ENCODE measurements around the gene AJM1.
A peak's percentile ranks its signal among the peaks of the same experiment; 100 is the strongest.
"Not testable (repeated sequence)": the region's sequence is repeated elsewhere in the genome, so short reads cannot be mapped to it uniquely, and the experiment has no call there.

AJM1 gene

DNA sequence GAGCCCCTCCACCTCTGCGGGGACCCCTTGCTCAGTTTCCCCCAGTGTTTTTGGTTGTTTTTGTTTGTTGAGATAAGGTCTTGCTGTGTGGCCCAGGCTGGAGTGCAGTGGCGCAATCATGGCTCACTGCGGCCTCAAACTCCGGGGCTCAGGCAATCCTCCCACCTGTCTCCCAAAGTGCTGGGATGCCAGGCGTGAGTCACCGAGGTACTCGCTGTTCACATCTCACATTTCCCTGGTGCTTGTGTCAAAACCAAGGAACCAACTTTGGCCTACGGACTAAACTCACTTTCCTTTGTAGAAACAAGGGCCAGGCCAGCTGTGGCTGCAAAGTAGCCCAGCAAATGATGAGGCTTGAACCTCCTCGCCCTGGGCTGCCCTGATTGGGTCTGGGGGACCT lies 9.7 kb upstream of the AJM1 start:
- no peak for DNase-seq

DNA sequence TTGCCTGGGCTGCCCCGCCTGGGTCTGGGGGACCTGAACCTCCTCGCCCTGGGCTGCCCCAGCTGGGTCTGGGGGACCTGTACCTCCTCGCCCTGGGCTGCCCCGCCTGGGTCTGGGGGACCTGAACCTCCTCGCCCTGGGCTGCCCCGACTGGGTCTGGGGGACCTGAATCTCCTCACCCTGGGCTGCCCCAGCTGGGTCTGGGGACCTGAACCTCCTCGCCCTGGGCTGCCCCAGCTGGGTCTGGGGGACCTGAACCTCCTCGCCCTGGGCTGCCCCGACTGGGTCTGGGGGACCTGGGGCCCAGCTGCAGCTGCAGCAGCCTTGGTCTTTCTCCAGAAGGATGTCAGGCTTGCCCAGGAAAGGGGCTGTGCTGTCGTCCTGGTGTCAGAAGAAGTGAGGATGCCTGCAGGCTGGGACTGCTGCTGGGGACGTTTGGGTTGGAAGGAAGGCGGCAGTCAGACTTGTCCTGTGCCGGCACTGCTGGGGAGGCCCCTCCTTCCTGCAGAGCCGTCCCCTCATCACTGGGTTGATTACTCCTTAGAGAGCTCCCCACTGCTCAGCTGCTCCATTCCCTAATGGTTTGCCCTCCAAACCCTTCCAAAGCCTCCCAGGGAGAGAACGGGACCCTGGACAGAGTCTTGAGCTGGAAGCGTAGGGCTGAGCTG lies 8.8 kb upstream of the AJM1 start:
- DNase-seq = not testable (repeated sequence)

DNA sequence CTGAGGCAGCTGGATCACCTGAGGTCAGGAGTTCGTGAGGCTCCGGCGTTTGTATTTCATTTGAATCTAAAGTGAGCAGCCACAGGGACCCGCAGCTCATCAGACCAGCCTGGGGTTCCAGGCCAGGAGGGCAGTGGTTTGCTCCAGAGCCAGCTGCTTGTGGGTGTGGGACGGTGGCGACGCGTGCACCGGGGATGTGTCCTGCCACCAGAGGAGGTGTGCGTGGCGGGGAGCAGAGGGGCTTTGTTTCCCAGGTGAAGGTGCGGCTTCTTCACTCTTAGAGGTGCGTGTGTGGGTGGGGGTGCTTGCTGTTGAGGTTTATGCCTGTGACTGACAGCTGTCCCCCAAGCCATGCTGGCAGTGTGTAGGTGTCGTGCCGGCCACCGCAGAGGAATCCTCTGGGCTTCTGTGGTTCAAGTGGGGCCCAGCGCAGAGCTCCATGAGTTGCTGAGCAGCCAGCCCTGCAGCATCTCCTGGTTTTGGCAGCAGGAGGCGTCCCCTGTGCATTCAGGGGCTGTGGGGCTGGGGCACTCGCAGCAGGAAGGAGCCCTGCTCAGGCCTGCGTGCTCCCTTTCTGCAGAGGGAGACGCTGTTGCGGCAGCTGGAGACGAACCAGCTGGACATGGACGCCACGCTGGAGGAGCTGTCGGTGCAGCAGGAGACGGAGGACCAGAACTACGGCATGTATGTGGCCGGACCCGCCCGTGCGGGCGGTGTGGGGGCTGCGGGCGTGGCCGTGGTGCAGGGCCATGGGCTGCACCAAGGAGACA lies 6.9 kb upstream of the AJM1 start:
- DNase-seq = no peak

DNA sequence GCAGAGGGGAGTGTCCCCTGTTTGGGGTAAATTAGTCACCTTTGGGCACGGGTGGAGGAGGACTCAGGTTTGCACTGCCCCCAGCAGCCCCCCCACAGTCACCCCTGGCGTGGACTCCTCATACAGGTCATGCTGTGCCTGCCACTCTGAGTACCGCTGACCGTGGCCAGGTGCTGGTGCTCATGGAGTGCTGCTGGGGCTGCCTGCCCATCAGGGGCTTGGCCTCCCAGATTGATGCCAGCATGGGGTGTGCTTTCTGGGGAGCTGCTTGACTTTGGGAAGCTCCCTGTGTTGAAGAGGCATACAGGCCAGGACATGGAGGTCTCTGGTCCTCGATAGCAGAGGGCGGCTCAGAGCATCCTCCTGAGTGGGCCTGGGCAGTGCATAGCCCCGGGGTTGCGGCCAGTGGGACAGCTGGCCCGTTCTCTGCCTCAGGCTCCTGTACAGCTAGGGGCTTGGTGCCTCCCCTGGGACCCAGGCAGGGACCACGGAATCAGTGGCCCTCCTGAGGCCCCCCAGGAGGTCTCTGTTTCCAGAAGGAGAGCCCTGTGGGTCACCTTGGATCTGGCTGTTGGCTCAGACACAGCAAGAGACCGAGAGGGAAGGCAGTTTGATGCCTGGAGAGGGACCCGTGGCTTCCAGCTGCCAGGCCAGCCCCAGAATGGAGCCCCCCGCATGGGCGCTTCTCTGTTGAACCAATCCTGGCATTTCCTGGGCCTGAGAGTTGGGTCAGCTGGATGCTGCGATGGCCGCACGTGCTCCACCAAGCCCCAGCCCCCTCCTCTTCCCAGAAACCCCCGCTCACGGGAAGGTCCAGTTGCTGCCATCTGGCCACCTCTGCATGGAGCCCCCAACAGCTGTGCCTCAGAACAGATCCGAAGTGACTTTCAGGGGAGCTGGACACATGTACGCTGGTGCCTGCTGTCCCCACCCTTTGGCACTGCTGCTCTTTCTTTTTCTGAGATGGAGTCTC lies 6.1 kb upstream of the AJM1 start:
- DNase-seq = no peak

DNA sequence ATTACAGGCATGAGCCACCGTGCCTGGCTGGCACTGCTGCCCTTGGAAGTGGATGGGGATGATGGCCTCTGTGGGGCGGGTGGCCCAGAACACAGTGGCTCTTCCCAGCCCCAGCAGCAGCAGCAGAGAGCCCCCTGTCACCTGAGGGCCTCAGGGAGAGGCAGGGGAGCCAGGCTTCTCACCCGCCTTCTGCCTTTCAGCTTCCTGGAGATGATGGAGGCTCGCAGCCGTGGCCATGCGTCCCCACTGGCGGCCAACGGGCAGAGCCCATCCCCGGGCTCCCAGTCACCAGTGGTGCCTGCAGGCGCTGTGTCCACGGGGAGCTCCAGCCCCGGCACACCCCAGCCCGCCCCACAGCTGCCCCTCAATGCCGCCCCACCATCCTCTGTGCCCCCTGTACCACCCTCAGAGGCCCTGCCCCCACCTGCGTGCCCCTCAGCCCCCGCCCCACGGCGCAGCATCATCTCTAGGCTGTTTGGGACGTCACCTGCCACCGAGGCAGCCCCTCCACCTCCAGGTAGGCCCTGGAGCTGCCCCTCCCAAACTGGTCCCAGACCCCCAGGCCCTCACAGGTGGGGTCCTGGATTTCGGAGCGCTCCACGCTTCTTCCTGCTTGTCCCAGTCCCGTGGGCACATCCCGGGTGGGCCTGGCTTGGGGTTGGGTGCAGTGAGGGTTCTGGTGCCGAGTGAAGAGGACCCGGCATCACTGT lies 5.0 kb upstream of the AJM1 start:
- DNase-seq = no peak

DNA sequence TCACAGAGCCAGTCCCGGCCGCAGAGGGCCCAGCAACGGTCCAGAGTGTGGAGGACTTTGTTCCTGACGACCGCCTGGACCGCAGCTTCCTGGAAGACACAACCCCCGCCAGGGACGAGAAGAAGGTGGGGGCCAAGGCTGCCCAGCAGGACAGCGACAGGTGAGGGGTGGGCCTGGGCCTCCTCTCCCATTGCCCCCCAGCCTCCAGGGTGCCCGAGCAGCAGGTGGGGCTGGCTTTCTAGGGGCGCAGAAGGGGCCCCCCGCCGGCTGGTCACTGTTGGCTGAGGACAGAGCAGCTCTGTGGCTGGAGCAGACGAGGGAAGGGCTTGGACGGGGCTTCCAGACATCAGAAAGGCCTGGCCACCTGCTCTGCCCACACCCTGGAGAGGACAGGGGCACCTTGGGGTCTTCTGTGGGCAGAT lies 4.4 kb upstream of the AJM1 start:
- DNase-seq = not testable (repeated sequence)

DNA sequence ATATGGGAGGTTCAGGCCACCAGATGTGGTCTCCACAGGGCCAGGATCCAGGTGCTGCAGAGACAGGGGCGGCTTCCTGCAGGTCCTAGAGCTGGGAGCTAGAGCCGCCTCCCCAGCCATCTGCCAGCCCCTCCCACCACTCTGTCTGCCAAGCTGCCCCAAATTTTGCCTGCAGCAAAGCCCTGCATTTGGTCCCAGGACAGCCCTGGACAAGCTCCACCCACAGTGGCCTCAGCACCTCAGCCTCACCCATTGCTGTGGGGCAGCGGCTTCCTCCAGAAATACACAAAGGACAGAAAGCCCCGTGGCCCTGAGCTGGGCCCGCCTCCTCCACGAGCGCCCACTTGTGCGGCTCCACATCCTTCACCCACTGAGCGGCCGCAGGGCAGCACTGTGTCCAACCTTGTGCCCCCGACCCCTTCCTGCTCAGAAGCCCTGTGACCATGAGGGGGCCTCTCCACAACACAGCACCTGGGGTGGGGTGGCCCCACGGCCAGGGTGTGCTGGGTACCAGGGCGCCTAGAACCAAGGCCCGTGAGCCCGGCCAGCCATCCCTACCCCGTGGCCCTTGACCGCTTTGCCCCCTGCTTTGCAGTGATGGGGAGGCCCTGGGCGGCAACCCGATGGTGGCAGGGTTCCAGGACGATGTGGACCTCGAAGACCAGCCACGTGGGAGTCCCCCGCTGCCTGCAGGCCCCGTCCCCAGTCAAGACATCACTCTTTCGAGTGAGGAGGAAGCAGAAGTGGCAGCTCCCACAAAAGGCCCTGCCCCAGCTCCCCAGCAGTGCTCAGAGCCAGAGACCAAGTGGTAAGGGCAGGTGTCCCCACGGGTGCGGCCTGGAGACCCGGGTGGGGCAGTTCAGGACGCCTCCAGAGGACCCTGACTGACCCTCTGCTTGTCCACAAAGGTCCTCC lies 3.7 kb upstream of the AJM1 start:
- DNase-seq = no peak

DNA sequence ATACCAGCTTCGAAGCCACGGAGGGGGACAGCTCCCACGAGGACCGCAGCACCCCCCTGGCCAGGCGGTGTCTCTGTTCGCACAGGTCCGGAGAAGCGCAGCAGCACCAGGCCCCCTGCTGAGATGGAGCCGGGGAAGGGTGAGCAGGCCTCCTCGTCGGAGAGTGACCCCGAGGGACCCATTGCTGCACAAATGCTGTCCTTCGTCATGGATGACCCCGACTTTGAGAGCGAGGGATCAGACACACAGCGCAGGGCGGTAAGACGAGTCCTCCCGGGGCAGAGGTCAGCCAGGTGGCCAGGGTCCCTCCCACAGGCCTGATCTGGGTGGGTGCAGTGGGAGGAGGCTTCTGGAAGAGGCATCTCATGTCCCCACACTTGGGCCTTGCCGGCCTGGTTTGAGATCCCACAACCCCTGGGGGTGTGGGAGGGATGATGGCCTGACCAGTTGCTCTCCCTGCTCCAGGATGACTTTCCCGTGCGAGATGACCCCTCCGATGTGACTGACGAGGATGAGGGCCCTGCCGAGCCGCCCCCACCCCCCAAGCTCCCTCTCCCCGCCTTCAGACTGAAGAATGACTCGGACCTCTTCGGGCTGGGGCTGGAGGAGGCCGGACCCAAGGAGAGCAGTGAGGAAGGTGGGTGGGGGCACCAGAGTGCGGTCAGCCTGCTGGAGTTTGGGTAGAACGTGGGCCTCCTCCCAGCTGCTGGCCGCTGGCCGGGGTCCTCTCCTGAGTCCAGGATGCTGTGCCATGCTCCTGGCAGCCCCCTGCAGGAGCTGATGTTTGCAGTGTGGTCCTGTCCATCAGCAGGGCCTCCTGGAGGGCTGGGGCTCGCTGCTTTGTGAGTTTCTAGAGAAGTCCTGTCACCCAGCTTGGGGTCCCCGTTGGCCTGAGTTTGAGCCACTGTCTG lies 2.8 kb upstream of the AJM1 start:
- no peak for DNase-seq

DNA sequence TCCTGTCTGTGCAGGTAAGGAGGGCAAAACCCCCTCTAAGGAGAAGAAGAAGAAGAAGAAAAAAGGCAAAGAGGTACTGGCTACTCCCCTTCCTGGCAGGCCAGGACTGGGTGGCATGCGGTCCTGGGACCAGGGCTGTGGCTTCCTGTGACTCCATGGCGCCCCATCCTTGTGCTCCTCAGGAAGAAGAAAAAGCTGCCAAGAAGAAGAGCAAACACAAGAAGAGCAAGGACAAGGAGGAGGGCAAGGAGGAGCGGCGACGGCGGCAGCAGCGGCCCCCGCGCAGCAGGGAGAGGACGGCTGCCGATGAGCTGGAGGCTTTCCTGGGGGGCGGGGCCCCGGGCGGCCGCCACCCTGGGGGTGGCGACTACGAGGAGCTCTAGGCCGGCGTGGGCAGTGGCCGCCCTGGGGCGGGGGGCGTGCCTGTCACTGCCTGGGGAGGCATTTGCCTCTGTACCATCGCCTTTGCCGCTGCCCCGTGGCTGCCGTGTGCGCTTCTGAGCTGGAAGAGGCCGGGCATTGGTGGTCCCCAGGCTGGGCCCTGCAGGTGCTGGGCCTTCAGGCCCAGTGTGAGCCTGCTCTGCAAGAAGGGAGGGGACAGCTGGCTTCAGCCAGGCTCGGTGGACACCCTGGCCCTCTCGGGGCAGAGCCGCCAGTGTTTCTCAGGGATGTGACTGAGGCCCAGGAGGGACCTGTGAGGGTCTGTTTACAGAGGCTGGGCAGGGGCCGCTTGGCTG lies 2.0 kb upstream of the AJM1 start:
- DNase-seq = no peak

DNA sequence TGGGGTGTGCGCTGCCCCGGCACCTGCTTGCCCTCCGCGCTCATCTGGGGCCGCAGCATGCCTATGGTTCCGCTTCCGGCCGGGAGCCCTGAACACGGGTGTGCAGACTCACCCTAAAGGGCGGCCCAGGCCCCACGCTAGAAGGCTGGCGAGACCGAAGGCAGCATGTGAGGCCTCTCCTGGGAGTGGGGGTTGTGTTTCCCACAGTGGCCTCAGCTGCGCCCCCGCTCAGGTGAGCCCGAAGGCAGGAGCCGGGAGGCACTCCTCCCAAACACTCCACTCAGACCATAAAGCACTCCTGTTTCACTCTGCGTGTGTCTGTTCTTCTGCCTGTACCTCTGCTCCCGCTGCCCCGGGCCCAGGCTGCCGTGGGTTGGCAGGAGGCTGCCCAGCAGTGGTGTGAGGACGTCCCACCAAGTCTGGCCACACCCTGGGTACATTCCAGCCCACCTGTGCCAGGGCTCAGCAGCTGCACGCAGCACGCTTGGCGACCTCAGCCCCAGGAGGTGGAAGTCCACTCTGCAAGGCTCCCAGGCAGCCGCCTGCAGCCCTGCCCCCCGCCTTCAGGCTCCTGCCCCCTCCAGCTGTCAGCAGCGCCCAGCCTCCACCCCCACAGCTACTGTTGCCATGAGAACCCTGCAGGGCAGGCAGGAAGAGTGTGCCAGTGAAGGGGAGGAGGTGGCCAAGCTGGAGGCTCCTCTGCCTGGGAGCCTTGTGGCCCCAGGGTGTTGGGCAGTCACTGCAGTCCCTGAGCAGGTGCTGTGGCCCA lies 1.2 kb upstream of the AJM1 start:
- DNase-seq = peak; percentile 94 to 95

DNA sequence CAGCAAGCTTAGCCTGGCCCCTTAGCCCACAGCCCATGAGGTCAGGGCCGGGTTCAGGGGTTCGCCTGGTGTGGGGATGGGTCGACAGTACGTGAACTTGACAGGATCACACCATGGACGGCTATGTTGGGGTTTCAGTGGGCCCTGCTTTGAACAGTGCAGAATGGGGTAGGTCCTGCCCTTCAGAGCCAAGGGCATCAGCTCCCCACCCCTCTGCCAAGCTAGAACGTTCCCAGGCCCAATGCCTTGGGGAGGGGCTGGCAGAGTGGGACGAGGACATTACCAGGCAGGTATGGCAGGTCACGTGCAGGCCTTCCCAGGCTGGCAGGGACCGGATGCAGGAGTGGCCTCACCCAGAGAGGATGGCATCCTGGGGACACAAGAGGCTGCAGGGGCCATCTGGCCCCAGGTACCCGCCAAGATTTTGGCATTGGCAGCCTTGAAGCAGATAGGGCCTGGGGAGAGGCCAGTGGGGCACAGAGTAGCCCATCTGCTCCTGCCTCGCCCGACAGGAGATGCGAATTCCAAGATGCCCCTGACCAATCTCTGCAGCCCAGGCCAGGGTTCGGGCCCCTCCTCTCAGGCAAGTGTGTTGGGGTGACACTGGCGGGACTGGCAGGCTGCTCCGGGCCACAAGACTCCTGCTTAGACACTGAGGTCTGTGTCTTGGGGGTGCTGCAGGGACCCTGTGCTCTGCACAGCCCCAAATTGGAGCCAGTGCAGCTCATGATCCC lies 465 bp upstream of the AJM1 start:
- DNase-seq = peak; percentile 75 to 78

DNA sequence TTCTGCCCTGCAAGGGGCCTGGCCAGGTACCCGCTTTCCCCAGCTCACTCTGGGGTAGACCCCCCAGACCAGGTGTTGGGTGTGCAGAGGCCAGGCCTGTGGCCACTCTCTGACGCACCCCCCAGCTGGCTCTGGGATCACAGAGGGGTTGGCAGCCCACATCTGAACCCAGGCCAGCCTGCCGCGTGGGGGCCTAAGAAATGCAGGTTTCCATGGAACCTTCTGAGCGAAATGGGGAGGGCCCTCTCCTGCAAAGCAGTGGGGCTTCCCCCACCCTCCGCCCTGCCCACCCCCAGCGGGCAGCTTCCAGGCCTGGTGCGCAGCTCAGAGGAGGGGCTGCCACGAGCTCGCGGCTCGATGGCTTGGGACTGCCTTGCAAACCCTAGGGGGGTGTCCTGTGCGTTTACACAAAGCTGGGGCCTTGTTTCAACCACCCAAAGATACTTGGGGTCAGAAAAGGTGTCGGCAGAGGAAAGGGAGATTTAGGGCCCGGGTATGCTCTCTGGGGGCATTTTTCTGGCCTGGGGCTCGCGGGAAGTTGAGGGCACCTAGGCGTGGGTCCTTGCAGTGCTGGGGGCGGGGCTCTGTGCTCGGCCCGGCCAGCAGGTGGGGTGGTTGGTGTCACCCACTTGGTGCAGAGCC lies 1.0 kb downstream of the AJM1 start:
- DNase-seq = not testable (repeated sequence)

DNA sequence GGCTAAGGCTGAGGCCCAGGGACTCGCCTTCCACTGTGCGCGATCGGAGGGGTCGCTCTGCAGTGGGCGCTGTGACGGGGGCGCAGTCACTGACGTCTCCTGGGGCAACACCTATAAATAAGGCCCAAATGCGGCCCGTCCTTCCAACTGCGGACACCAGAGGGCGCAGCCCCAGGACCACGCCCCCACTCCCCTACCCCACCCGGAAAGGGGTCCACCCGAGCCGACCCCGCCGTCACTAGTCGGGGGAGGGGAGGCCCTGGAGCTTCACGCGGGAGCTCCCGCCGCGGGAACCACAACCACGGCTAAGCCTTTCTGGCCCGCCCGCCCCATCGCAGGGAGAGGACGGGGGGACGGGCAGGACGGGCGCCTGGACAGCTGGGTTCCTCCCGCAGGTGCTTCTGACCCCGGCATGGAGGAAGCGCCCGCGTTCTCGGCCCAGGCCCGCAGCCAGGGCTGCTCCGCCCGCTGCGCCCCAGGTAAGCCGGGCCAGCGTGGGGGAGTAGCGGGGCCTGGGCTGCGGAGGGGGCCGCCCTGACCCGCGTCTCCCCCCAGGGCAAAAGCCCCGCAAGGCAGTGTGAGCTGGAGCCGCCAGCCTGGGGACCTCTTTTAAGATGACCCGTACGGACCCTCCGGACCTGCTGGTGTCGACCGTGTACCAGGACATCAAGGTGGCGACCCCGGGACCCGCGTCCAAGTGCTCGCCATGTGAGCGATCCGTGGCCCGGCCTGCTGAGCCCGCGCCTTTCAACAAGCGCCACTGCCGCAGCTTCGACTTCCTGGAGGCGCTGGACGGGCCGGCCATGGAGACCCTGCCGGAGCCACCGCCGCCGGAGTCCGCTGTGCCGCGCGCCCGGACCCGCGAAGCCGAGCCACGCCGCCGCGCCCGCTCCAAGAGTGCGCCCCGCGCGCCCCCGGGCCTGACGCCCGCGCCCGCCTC lies 1.8 kb downstream of the AJM1 start:
- DNase-seq = peak in 1 of 2 experiments; percentile 48

DNA sequence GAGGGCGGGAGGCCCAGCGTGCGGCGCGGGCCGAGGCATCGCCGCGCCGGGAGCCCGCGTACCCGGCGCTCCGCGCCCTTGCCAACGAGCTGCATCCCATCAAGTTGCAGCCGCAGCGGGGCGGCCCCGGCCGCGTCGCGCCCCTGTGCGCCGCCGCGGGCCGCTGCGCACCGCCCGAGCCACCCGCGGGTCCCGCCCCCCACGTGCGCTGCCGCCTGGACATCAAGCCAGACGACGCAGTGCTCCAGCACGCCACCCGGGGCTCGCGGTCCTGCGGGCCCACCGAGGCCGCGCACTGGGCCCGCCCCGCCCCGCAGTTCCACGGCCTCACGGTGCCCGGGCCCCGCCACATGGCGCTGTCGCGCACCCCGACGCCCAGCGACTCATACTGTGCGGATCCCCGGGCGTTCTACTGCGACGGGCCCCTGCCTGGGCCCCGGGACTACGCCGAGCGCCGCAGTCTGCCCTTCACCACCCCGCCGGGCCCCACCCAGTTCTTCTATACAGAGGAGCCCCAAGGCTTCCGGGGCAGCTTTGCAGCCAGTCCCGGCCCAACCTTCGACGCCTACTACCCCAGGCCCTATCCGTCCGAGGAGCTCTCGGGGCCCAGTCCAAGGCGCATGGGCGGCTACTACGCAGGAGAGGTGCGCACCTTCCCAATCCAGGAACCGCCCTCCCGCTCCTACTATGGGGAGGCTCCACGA lies 2.6 kb downstream of the AJM1 start:
- DNase-seq = peak in 1 of 2 experiments; percentile 31

DNA sequence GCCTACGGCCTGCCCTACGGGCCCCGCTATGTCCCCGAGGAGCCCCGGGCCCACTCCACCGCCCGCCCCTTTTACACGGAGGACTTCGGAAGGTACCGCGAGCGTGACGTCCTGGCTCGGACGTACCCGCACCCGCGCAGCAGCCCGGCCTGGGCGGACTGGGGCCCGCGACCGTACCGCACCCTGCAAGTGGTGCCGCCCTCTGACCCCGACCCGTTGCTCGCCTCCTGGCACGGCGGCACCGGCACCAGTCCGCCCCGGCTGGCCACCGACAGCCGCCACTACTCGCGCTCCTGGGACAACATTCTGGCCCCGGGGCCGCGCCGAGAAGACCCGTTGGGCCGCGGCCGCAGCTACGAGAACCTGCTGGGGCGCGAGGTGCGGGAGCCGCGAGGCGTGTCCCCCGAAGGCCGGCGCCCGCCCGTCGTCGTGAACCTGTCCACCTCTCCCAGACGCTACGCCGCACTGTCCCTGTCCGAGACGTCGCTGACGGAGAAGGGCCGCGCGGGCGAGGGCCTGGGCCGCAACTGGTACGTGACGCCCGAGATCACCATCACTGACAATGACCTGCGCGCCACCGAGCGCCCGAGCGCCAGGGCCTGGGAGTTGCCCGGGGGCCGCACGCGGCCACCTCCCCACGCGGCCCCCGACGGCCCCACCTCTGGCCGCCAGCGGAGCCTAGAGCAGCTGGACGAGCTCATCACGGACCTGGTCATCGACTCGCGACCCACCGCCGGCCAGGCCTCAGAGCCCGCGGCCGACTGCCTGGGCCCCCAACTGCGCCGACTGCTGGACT lies 3.4 kb downstream of the AJM1 start:
- no peak for DNase-seq

Measured in NCI-H524 (cell line).